ENCODE results near the gene MGA. TPM values are rescaled to one million over a fixed set of nuclear protein-coding genes. Genes with fewer than 3 reads are reported as not detected.

Gene MGA
- total and polyA plus RNA-seq, 2 donors (not counting 3 experiments of a cell fraction or from before 2014, with no cell fraction given) = 4.1 to 36.5 TPM

GRCh38 chr15:41774062-41774881 lies 114.1 kb downstream of the MGA start, which contains the start of gene MAPKBP1:
TSS of gene MAPKBP1 (plus strand) at chr15:41774484. CDS start at chr15:41775276, 792 bp downstream.
- no peaks in the 10 kb centered on the region for H3K36me3 ChIP-seq (ENCODE audit: control insufficient read depth in 2 of 2, extremely low read depth in 1 of 2, insufficient read depth in 2 of 2, low read length in 2 of 2)
- ChIA-PET POLR2A (interaction anchor here (1.0 to 1.7 kb wide), 5 partner anchors 22 to 42 kb away, joined by 3 to 9 read pairs (median 4); no protein-coding TSS in a partner anchor), CTCF (interaction anchor here (0.6 to 13.5 kb wide), 23 partner anchors 9 to 310 kb away, joined by 3 to 754 read pairs (median 6); no protein-coding TSS in a partner anchor)
- dilution Hi-C loops (cut with MboI; ENCODE audit: extremely low pct_ligation_motif_present, low sequenced_read_pairs) (no loop called here), intact Hi-C loops (cut with micrococcal nuclease) (loop anchor here (1.0 to 5.0 kb wide), 10 partner anchors 17 to 307 kb away; partner anchors contain the start of genes EHD4, JMJD7 and SPTBN5)
- H4K20me1 ChIP-seq (replicated peaks; ENCODE audit: control insufficient read depth, extremely low read depth, insufficient read depth, low read length) = no peaks in the 10 kb centered on the region
- peak; percentile 96 for FAIRE-seq
- TF ChIP-seq POLR2A (IDR thresholded peaks at IDR 0.05; ENCODE audit: low read depth, low read length) = no peak
- TF ChIP-seq CTCF (IDR thresholded peaks at IDR 0.05; ENCODE audit: extremely low read depth in 1 of 2, insufficient read depth in 1 of 2, low read depth in 1 of 2, low read length in 2 of 2) = peak; percentile 93 to 94
- peak; percentile 78 for TF ChIP-seq POLR2AphosphoS5 (IDR thresholded peaks at IDR 0.05; ENCODE audit: insufficient read depth, low read depth, low read length)
- TF ChIP-seq MAX (IDR thresholded peaks at IDR 0.05; ENCODE audit: insufficient read depth, insufficient read length) = peak; percentile 53
- peak; percentile 14 for TF ChIP-seq GATA2 (IDR thresholded peaks at IDR 0.05; ENCODE audit: insufficient read depth, insufficient read length, low read depth, low read length)
- TF ChIP-seq FOS (IDR thresholded peaks at IDR 0.05; ENCODE audit: borderline replicate concordance, insufficient read depth, low read length) = no peak
- H3K27ac ChIP-seq (ENCODE audit: insufficient read depth, low read depth, low read length) = peak within 1 kb of the TSS; percentile 48
- no TSS peak for BruUV-seq (replicated peaks)
- peak within 1 kb of the TSS; percentile 75 for H3K9ac ChIP-seq (replicated peaks; ENCODE audit: extremely low read depth, insufficient read depth, low read length)
- H3K79me2 ChIP-seq (ENCODE audit: control insufficient read depth, insufficient read depth, low read length) = peaks cover 36% of the 10 kb centered on the region
- no peaks in the 10 kb centered on the region for H3K27me3 ChIP-seq (ENCODE audit: control insufficient read depth in 2 of 2, insufficient read depth in 2 of 2, low read length in 2 of 2)
- peak within 1 kb of the TSS; percentile 35 to 69 (median 56) for H3K4me3 ChIP-seq (replicated peaks in 1 of 3; ENCODE audit: insufficient read depth in 1 of 3, low read depth in 1 of 3, low read length in 3 of 3)
- H3K9me3 ChIP-seq (replicated peaks; ENCODE audit: control insufficient read depth, insufficient read depth, low read length) = no peaks in the 10 kb centered on the region
- peaks cover 54% of the 10 kb centered on the region for H3K4me1 ChIP-seq (ENCODE audit: control insufficient read depth, extremely low read depth, insufficient read depth, low read length)
- peak within 1 kb of the TSS; percentile 99 for H3K4me2 ChIP-seq (ENCODE audit: insufficient read depth, low read length)
- H2AFZ ChIP-seq (ENCODE audit: low read depth, low read length) = peak within 1 kb of the TSS; percentile 67
- no peaks in the 10 kb centered on the region for H3K9me1 ChIP-seq (replicated peaks; ENCODE audit: control insufficient read depth, extremely low read depth, insufficient read depth, low read length)
- peak; percentile 99 for DNase-seq (ENCODE audit: low read depth, low spot score)

Data from endothelial cell of umbilical vein (primary cell).